WTC11 (cell line): ENCODE measurements around the gene DAB1. TPM values are rescaled to one million over a fixed set of nuclear protein-coding genes. Genes with fewer than 3 reads are reported as not detected.

Experiments
- ATAC-seq: fragments of 200-7000 bp; cut with Tn5 transposase; 2 replicates; pipeline ENCODE4 v1.10.0; 2021; ENCODE audit warnings: mild to moderate bottlenecking, moderate library complexity
- CTCF ChIA-PET: fragments of 300-600 bp; sonication (Branson Sonifier 250); formaldehyde crosslinking; loops from one replicate; lab custom pipeline; 2021; ENCODE audit warnings: antibody characterized with exemption; lab: Charles Lee
- POLR2A ChIA-PET: fragments of 350-600 bp; sonication (Branson Sonifier 250); formaldehyde crosslinking; loops from one replicate; lab custom pipeline; 2021; ENCODE audit warnings: antibody characterized with exemption; lab: Charles Lee
- DNase-seq: peaks from one replicate; pipeline ENCODE4 v3.0.0; 2021; ENCODE audit warnings: low spot score
- H3K27ac Mint-ChIP-seq: 2 replicates; pipeline ENCODE4 v1.8.0; 2021; ENCODE audit warnings: mixed read lengths
- H3K27me3 Mint-ChIP-seq: 2 replicates; pipeline ENCODE4 v1.8.0; 2021; ENCODE audit warnings: low read depth, mild to moderate bottlenecking, moderate library complexity, mixed read lengths
- H3K36me3 Mint-ChIP-seq: 2 replicates; pipeline ENCODE4 v1.8.0; 2021; ENCODE audit warnings: mixed read lengths
- H3K4me1 Mint-ChIP-seq: 2 replicates; pipeline ENCODE4 v1.8.0; 2022; ENCODE audit warnings: mixed read lengths
- H3K4me3 Mint-ChIP-seq: 2 replicates; pipeline ENCODE4 v1.8.0; 2021; ENCODE audit warnings: mild to moderate bottlenecking, moderate library complexity, mixed read lengths
- H3K9me3 Mint-ChIP-seq: 2 replicates; pipeline ENCODE4 v1.8.0; 2021; ENCODE audit warnings: mixed read lengths
- AR ChIP-seq: fragments of 250-450 bp; sonication (Bioruptor Pico); IDR thresholded peaks from 2 replicates; pipeline ENCODE4 v1.9.0; 2021; ENCODE audit warnings: mild to moderate bottlenecking
- ATF2 ChIP-seq: sonication (generic); formaldehyde crosslinking; IDR thresholded peaks from 2 replicates; pipeline ENCODE4 v1.8.1; 2022; ENCODE audit warnings: low read depth, missing genetic modification reagents, borderline replicate concordance
- ATF3 ChIP-seq: sonication (generic); formaldehyde crosslinking; conservative IDR thresholded peaks from 2 replicates; pipeline ENCODE4 v1.8.1; 2022; ENCODE audit warnings: mild to moderate bottlenecking, missing genetic modification reagents
- E2F4 ChIP-seq: sonication (generic); formaldehyde crosslinking; IDR thresholded peaks from 2 replicates; pipeline ENCODE4 v1.8.1; 2022; ENCODE audit warnings: low read depth, mild to moderate bottlenecking, moderate library complexity, missing genetic modification reagents, borderline replicate concordance
- ELF4 ChIP-seq: sonication (generic); formaldehyde crosslinking; IDR thresholded peaks from 2 replicates; pipeline ENCODE4 v1.8.1; 2022; ENCODE audit warnings: low read depth, mild to moderate bottlenecking, moderate library complexity, missing genetic modification reagents
- ETV6 ChIP-seq: sonication (generic); formaldehyde crosslinking; IDR thresholded peaks from 2 replicates; pipeline ENCODE4 v1.8.1; 2022; ENCODE audit warnings: mild to moderate bottlenecking, missing genetic modification reagents
- IRF2 ChIP-seq: sonication (generic); formaldehyde crosslinking; IDR thresholded peaks from 2 replicates; pipeline ENCODE4 v1.8.0; 2022; ENCODE audit warnings: low read depth, missing genetic modification reagents, borderline replicate concordance
- MXD4 ChIP-seq: fragments of 250-450 bp; sonication (Bioruptor Pico); IDR thresholded peaks from 2 replicates; pipeline ENCODE4 v1.8.0; 2021; ENCODE audit warnings: mild to moderate bottlenecking, moderate library complexity, borderline replicate concordance
- NFATC4 ChIP-seq: fragments of 250-450 bp; sonication (Bioruptor Pico); IDR thresholded peaks from 2 replicates; pipeline ENCODE4 v1.9.0; 2021; ENCODE audit warnings: mild to moderate bottlenecking
- NFYB ChIP-seq: sonication (generic); formaldehyde crosslinking; conservative IDR thresholded peaks from 2 replicates; pipeline ENCODE4 v1.8.0; 2022; ENCODE audit warnings: low read depth, missing genetic modification reagents
- SMAD3 ChIP-seq: sonication (generic); formaldehyde crosslinking; IDR thresholded peaks from 2 replicates; pipeline ENCODE4 v1.8.0; 2022; ENCODE audit warnings: missing genetic modification reagents, mild to moderate bottlenecking, borderline replicate concordance
- SOX15 ChIP-seq: fragments of 250-450 bp; sonication (Bioruptor Pico); IDR thresholded peaks from 2 replicates; pipeline ENCODE4 v1.9.0; 2021; ENCODE audit warnings: mild to moderate bottlenecking
- TEAD1 ChIP-seq: sonication (generic); formaldehyde crosslinking; IDR thresholded peaks from 2 replicates; pipeline ENCODE4 v1.8.0; 2022; ENCODE audit warnings: mild to moderate bottlenecking, missing genetic modification reagents
- TEAD4 ChIP-seq: sonication (generic); formaldehyde crosslinking; IDR thresholded peaks from 2 replicates; pipeline ENCODE4 v1.8.0; 2022; ENCODE audit warnings: mild to moderate bottlenecking, missing genetic modification reagents
- ZMAT4 ChIP-seq: fragments of 250-450 bp; sonication (Bioruptor Pico); IDR thresholded peaks from 2 replicates; pipeline ENCODE4 v1.9.0; 2021; ENCODE audit warnings: mild to moderate bottlenecking
- ZNF121 ChIP-seq: sonication (generic); formaldehyde crosslinking; IDR thresholded peaks from 2 replicates; pipeline ENCODE4 v1.8.0; 2023; ENCODE audit warnings: missing genetic modification reagents
- ZNF138 ChIP-seq: sonication (generic); formaldehyde crosslinking; conservative IDR thresholded peaks from 2 replicates; pipeline ENCODE4 v1.8.1; 2022; ENCODE audit warnings: mild to moderate bottlenecking, moderate library complexity, missing genetic modification reagents
- ZNF281 ChIP-seq: sonication (generic); formaldehyde crosslinking; IDR thresholded peaks from 2 replicates; pipeline ENCODE4 v1.8.0; 2023; ENCODE audit warnings: mild to moderate bottlenecking, missing genetic modification reagents
- ZNF512 ChIP-seq: sonication (generic); formaldehyde crosslinking; IDR thresholded peaks from 2 replicates; pipeline ENCODE4 v1.8.1; 2022; ENCODE audit warnings: missing genetic modification reagents, borderline replicate concordance
- ZSCAN18 ChIP-seq: fragments of 250-450 bp; sonication (Bioruptor Pico); IDR thresholded peaks from 2 replicates; pipeline ENCODE4 v2.1.2; 2022; ENCODE audit warnings: mild to moderate bottlenecking, moderate library complexity
- total RNA-seq: library from RNA; stranded (reverse); gene quantifications from 3 replicates; pipeline ENCODE4 v1.2.3, GENCODE V29; 2021

The DAB1 gene
- total RNA-seq, 1 experiment from 2014 or later: 10.7 TPM

GRCh38 chr1:57172040-57172439 lies 251.8 kb downstream of the DAB1 start (continued):
- TF ChIP-seq ATF2 (CRISPR knock-in tag) (no peak), ETV6 (CRISPR knock-in tag) (no peak), TEAD4 (no peak), ZNF121 (CRISPR knock-in tag) (no peak)

GRCh38 chr1:57167997-57168396 lies 255.9 kb downstream of the DAB1 start:
- CTCF ChIA-PET: no interaction called here
- POLR2A ChIA-PET: no interaction called here
- Mint-ChIP-seq H3K27ac (no peak overlapping the region), H3K4me1 (peaks cover 54% of the 10 kb centered on the region), H3K4me3 (no peak overlapping the region), H3K9me3 (peaks cover 7% of the 10 kb centered on the region), H3K27me3 (peaks cover 5% of the 10 kb centered on the region; the same call in 1 of the 2 replicates), H3K36me3 (peaks cover 7% of the 10 kb centered on the region)
- ATAC-seq (no peak), DNase-seq (no peak)
- TF ChIP-seq ZMAT4 (no peak), IRF2 (no peak), ATF3 (CRISPR knock-in tag) (no peak), ATF2 (CRISPR knock-in tag) (no peak), E2F4 (CRISPR knock-in tag) (no peak), ZSCAN18 (CRISPR knock-in tag) (no peak), MXD4 (CRISPR knock-in tag) (no peak), ELF4 (CRISPR knock-in tag) (no peak), NFYB (no peak), TEAD1 (CRISPR knock-in tag) (no peak), ZNF512 (CRISPR knock-in tag) (no peak), SOX15 (no peak), NFATC4 (CRISPR knock-in tag) (no peak), AR (CRISPR knock-in tag) (no peak), ZNF281 (CRISPR knock-in tag) (no peak), ZNF138 (no peak), SMAD3 (CRISPR knock-in tag) (no peak)
